Measurements from ENCODE around the gene KREMEN1. TPM values are rescaled to one million over a fixed set of nuclear protein-coding genes. Genes with fewer than 3 reads are reported as not detected.

Gene KREMEN1
- polyA plus RNA-seq, 1 of the 3 experiments (the other 2 are of a cell fraction), result 10.0 TPM

DNA sequence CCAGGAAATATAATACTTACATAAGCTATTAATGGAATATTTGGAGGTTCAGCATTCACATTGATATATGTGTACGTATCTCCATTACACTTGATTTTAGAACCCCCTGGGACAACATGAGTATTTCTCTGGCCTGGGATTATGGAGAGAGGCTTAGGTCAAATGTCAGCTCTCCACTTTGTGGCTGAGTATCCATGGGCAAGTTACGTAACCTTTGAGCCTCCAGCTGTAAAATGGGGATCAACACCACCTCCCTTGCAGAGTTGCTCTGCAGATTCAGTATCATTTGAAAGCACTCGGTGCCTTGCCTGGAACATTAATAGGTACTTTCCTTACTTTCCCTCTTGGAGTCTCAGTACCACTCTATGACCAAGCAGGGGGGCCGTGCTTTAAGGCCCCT is 44.4 kb upstream of the KREMEN1 start:
- no peaks in the 10 kb centered on the region for H3K27me3 ChIP-seq (ENCODE audit: insufficient read depth)
- H3K9ac ChIP-seq, result no peak overlapping the region
- WGBS (ENCODE audit: low lambda C conversion rate), result 94% methylated on average over 4 of the region's 4 CpGs
- H3K27ac ChIP-seq (ENCODE audit: low read depth in 2 of 2, low read length in 1 of 2), result no peak overlapping the region
- POLR2A ChIA-PET, result no interaction called here
- no peak overlapping the region for H3K4me3 ChIP-seq (ENCODE audit: low read depth in 2 of 2, low read length in 1 of 2)
- no peaks in the 10 kb centered on the region for H3K36me3 ChIP-seq (replicated peaks in 1 of 2; ENCODE audit: control insufficient read depth in 1 of 2, insufficient read depth in 2 of 2, low read length in 1 of 2)
- no peak overlapping the region for H3K4me2 ChIP-seq
- TF ChIP-seq SMC3 (IDR thresholded peaks at IDR 0.05; ENCODE audit: low read depth, low read length) (no peak), POLR2AphosphoS5 (IDR thresholded peaks at IDR 0.05; ENCODE audit: low read depth, low read length) (no peak), TAF1 (IDR thresholded peaks at IDR 0.05; ENCODE audit: borderline replicate concordance, low read depth, low read length) (no peak), RXRA (IDR thresholded peaks at IDR 0.05; ENCODE audit: borderline replicate concordance, low read depth) (no peak), MXI1 (IDR thresholded peaks at IDR 0.05; ENCODE audit: low read depth, low read length) (no peak), RFX5 (IDR thresholded peaks at IDR 0.05; ENCODE audit: low read length) (no peak), SIN3A (IDR thresholded peaks at IDR 0.05; ENCODE audit: borderline replicate concordance, low read depth, low read length) (no peak), NRF1 (IDR thresholded peaks at IDR 0.05; ENCODE audit: low read depth, low read length) (no peak), NFIC (IDR thresholded peaks at IDR 0.05; ENCODE audit: borderline replicate concordance) (no peak), EZH2phosphoT487 (IDR thresholded peaks at IDR 0.05; ENCODE audit: borderline replicate concordance, low read depth) (no peak), YY1 (IDR thresholded peaks at IDR 0.05; ENCODE audit: low read depth) (no peak), FOSL2 (IDR thresholded peaks at IDR 0.05; ENCODE audit: borderline replicate concordance, low read depth) (no peak), TCF12 (IDR thresholded peaks at IDR 0.05) (no peak), JUND (IDR thresholded peaks at IDR 0.05) (no peak)
- TF ChIP-seq, protein P1, sequence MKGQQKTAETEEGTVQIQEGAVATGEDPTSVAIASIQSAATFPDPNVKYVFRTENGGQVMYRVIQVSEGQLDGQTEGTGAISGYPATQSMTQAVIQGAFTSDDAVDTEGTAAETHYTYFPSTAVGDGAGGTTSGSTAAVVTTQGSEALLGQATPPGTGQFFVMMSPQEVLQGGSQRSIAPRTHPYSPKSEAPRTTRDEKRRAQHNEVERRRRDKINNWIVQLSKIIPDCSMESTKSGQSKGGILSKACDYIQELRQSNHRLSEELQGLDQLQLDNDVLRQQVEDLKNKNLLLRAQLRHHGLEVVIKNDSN (IDR thresholded peaks at IDR 0.05; ENCODE audit: borderline replicate concordance, low read depth), result no peak
- TF ChIP-seq, protein P2, sequence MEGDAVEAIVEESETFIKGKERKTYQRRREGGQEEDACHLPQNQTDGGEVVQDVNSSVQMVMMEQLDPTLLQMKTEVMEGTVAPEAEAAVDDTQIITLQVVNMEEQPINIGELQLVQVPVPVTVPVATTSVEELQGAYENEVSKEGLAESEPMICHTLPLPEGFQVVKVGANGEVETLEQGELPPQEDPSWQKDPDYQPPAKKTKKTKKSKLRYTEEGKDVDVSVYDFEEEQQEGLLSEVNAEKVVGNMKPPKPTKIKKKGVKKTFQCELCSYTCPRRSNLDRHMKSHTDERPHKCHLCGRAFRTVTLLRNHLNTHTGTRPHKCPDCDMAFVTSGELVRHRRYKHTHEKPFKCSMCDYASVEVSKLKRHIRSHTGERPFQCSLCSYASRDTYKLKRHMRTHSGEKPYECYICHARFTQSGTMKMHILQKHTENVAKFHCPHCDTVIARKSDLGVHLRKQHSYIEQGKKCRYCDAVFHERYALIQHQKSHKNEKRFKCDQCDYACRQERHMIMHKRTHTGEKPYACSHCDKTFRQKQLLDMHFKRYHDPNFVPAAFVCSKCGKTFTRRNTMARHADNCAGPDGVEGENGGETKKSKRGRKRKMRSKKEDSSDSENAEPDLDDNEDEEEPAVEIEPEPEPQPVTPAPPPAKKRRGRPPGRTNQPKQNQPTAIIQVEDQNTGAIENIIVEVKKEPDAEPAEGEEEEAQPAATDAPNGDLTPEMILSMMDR (IDR thresholded peaks at IDR 0.05), result no peak
- TF ChIP-seq, protein P3, sequence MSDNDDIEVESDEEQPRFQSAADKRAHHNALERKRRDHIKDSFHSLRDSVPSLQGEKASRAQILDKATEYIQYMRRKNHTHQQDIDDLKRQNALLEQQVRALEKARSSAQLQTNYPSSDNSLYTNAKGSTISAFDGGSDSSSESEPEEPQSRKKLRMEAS (IDR thresholded peaks at IDR 0.05; ENCODE audit: low read depth), result no peak
- TF ChIP-seq, protein P4, sequence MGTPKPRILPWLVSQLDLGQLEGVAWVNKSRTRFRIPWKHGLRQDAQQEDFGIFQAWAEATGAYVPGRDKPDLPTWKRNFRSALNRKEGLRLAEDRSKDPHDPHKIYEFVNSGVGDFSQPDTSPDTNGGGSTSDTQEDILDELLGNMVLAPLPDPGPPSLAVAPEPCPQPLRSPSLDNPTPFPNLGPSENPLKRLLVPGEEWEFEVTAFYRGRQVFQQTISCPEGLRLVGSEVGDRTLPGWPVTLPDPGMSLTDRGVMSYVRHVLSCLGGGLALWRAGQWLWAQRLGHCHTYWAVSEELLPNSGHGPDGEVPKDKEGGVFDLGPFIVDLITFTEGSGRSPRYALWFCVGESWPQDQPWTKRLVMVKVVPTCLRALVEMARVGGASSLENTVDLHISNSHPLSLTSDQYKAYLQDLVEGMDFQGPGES (IDR thresholded peaks at IDR 0.05; ENCODE audit: low read depth, low read length), result no peak
- TF ChIP-seq, protein P5, sequence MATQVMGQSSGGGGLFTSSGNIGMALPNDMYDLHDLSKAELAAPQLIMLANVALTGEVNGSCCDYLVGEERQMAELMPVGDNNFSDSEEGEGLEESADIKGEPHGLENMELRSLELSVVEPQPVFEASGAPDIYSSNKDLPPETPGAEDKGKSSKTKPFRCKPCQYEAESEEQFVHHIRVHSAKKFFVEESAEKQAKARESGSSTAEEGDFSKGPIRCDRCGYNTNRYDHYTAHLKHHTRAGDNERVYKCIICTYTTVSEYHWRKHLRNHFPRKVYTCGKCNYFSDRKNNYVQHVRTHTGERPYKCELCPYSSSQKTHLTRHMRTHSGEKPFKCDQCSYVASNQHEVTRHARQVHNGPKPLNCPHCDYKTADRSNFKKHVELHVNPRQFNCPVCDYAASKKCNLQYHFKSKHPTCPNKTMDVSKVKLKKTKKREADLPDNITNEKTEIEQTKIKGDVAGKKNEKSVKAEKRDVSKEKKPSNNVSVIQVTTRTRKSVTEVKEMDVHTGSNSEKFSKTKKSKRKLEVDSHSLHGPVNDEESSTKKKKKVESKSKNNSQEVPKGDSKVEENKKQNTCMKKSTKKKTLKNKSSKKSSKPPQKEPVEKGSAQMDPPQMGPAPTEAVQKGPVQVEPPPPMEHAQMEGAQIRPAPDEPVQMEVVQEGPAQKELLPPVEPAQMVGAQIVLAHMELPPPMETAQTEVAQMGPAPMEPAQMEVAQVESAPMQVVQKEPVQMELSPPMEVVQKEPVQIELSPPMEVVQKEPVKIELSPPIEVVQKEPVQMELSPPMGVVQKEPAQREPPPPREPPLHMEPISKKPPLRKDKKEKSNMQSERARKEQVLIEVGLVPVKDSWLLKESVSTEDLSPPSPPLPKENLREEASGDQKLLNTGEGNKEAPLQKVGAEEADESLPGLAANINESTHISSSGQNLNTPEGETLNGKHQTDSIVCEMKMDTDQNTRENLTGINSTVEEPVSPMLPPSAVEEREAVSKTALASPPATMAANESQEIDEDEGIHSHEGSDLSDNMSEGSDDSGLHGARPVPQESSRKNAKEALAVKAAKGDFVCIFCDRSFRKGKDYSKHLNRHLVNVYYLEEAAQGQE (IDR thresholded peaks at IDR 0.05; ENCODE audit: low read depth, low read length), result no peak
- H4K20me1 ChIP-seq (ENCODE audit: insufficient read depth), result no peaks in the 10 kb centered on the region
- H3K79me2 ChIP-seq (ENCODE audit: insufficient read depth), result peaks cover 12% of the 10 kb centered on the region; the same call in 1 of the 2 replicates
- peaks cover 22 to 32% of the 10 kb centered on the region in 2 experiments for H3K4me1 ChIP-seq (ENCODE audit: control insufficient read depth in 1 of 2, insufficient read depth in 2 of 2, low read depth in 1 of 2, low read length in 1 of 2)
- no peak for DNase-seq
- no peaks in the 10 kb centered on the region for H3K9me2 ChIP-seq
- no peaks in the 10 kb centered on the region for H3K9me3 ChIP-seq
- H2AFZ ChIP-seq (ENCODE audit: low read depth), result no peak overlapping the region
- H3F3A ChIP-seq (replicated peaks; ENCODE audit: insufficient read depth), result peaks cover 21% of the 10 kb centered on the region
- CTCF ChIA-PET, result interaction anchor here (2.4 to 3.9 kb wide), 2 partner anchors 12 to 173 kb away, joined by 12 to 20 read pairs; no protein-coding TSS in a partner anchor
